PFSK-1 (cell line): ENCODE results near the gene LRRC46.

Source experiments
- FOXP2 ChIP-seq: optimal IDR thresholded peaks from 2 replicates; pipeline ENCODE3; 2011; ENCODE audit warnings: borderline replicate concordance, control low read depth, inconsistent platforms; ENCODE audit not compliant: insufficient read depth; ENCODE audit errors: extremely low read length, extremely low read depth
- POLR2AphosphoS5 ChIP-seq: IDR thresholded peaks from 2 replicates; pipeline ENCODE4 v1.6.1; 2012; ENCODE audit warnings: low read depth, mild to moderate bottlenecking, control low read depth, low read length, moderate library complexity
- REST ChIP-seq, 2 experiments: IDR thresholded peaks; 2 replicates each; pipeline versions ENCODE4 v1.6.1 to v1.8.0; 2011 to 2012; ENCODE audit warnings: low read depth in 2 of 2, low read length in 2 of 2, control low read depth in 1 of 2, inconsistent platforms in 1 of 2, mild to moderate bottlenecking in 1 of 2, moderate library complexity in 1 of 2; ENCODE audit not compliant: insufficient read depth in 1 of 2
- SIN3A ChIP-seq: IDR thresholded peaks from 2 replicates; pipeline ENCODE4 v1.6.1; 2012; ENCODE audit warnings: mild to moderate bottlenecking, low read length, moderate library complexity, borderline replicate concordance; ENCODE audit not compliant: insufficient read depth
- TAF1 ChIP-seq: IDR thresholded peaks from 2 replicates; pipeline ENCODE4 v1.6.1; 2012; ENCODE audit warnings: low read length, control low read depth, borderline replicate concordance; ENCODE audit not compliant: insufficient read depth

The LRRC46 gene

GRCh38 chr17:47862621-47863440 lies 31.4 kb downstream of the LRRC46 start:
- TF ChIP-seq SIN3A = no peak

- TF ChIP-seq TAF1 = no peak
- TF ChIP-seq SIN3A = no peak
- TF ChIP-seq REST (IDR thresholded peaks at IDR 0.05; ENCODE audit: insufficient read depth in 1 of 2, low read depth in 2 of 2, low read length in 2 of 2) = no peak
- no peak for TF ChIP-seq POLR2AphosphoS5
- no peak for TF ChIP-seq FOXP2
Measured at GRCh38 chr17:47864791-47865216, 33.3 kb downstream of the LRRC46 start.

- TF ChIP-seq FOXP2 (no peak), SIN3A (no peak), REST (IDR thresholded peaks at IDR 0.05; ENCODE audit: insufficient read depth in 1 of 2, low read depth in 2 of 2, low read length in 2 of 2) (no peak), TAF1 (no peak), POLR2AphosphoS5 (no peak)
Measured at GRCh38 chr17:47866941-47867340, 35.5 kb downstream of the LRRC46 start.

GRCh38 chr17:47867813-47868533 lies 36.5 kb downstream of the LRRC46 start:
- TF ChIP-seq POLR2AphosphoS5 = no peak
- TF ChIP-seq SIN3A = no peak
- TF ChIP-seq REST (IDR thresholded peaks at IDR 0.05; ENCODE audit: insufficient read depth in 1 of 2, low read depth in 2 of 2, low read length in 2 of 2) = no peak
- TF ChIP-seq FOXP2 = no peak
- no peak for TF ChIP-seq TAF1

GRCh38 chr17:47869114-47869513 lies 37.6 kb downstream of the LRRC46 start:
- TF ChIP-seq TAF1 (no peak), POLR2AphosphoS5 (no peak), FOXP2 (no peak), SIN3A (no peak), REST (IDR thresholded peaks at IDR 0.05; ENCODE audit: insufficient read depth in 1 of 2, low read depth in 2 of 2, low read length in 2 of 2) (no peak)
